HepG2 (cell line): ENCODE data around the gene CADPS. TPM values are rescaled to one million over a fixed set of nuclear protein-coding genes. Genes with fewer than 3 reads are reported as not detected.

ENCODE experiments used
- ATAC-seq: fragments of 200-7000 bp; cut with Tn5 transposase; 3 replicates; pipeline ENCODE4 v1.9.1; 2020; ENCODE audit warnings: mild to moderate bottlenecking, moderate library complexity
- BruUV-seq: library from RNA; stranded (reverse); fragments of 400-500 nt; replicated peaks from 2 replicates; lab custom pipeline; 2021; lab: Mats Ljungman, UMichigan
- CTCF ChIA-PET: fragments of 300-600 bp; formaldehyde crosslinking; extraction: SDS; loops from one replicate; lab custom pipeline; 2021; ENCODE audit warnings: low total read pairs, inconsistent platforms, low intra/inter-chr PET ratio; lab: Yijun Ruan, JAX
- POLR2A ChIA-PET: fragments of 350-600 bp; sonication (Branson Sonifier 250); formaldehyde crosslinking; loops from one replicate; lab custom pipeline; 2020; ENCODE audit warnings: antibody characterized with exemption, inconsistent platforms; lab: Yijun Ruan, JAX
- DNase-seq: peaks from one replicate; pipeline ENCODE4 v3.0.0-alpha.2; 2015; ENCODE audit warnings: low spot score
- FAIRE-seq: peaks from 3 replicates; lab custom pipeline; 2011; peaks lifted over from hg19 to GRCh38; lab: Jason Lieb, UNC
- H2AFZ ChIP-seq: one replicate; pipeline ENCODE4 v1.6.1; 2011; ENCODE audit warnings: low read length, inconsistent platforms
- H3K27ac ChIP-seq: fragments of 300-600 bp; 3 replicates; pipeline ENCODE4 v1.8.0; 2011; ENCODE audit warnings: mixed run types, mild to moderate bottlenecking, mixed read lengths, low read length, inconsistent platforms; ENCODE audit not compliant: insufficient read depth; ENCODE audit errors: extremely low read length
- H3K27me3 ChIP-seq, 2 experiments: fragments of 200-600 bp in 1 of 2; 2 replicates in 1 of 2; 3 replicates in 1 of 2; pipeline versions ENCODE4 v1.6.0 to v1.8.0; 2011; ENCODE audit warnings: low read length in 2 of 2, mild to moderate bottlenecking in 2 of 2, moderate library complexity in 2 of 2, inconsistent platforms in 1 of 2; ENCODE audit not compliant: insufficient read depth in 2 of 2, control insufficient read depth in 1 of 2
- H3K36me3 ChIP-seq, 2 experiments: fragments of 200-600 bp in 1 of 2; replicated peaks in 1 of 2; 2 replicates in 1 of 2; 3 replicates in 1 of 2; pipeline versions ENCODE4 v1.5.1 to v1.8.0; 2011; ENCODE audit warnings: low read length in 2 of 2, inconsistent platforms in 1 of 2; ENCODE audit not compliant: insufficient read depth in 2 of 2, control insufficient read depth in 1 of 2
- H3K4me1 ChIP-seq: 2 replicates; pipeline ENCODE4 v1.5.1; 2012; ENCODE audit warnings: low read length, inconsistent platforms; ENCODE audit not compliant: insufficient read depth
- H3K4me2 ChIP-seq: 2 replicates; pipeline ENCODE4 v1.6.0; 2011; ENCODE audit warnings: low read depth, low read length, inconsistent platforms
- H3K4me3 ChIP-seq, 3 experiments: fragments of 200-600 bp in 1 of 3; sonication (generic), shearing (Covaris generic) in 1 of 3; replicated peaks in 1 of 3; 2 replicates each; pipeline ENCODE4 v1.5.1; 2011 to 2016; ENCODE audit warnings: low read length in 3 of 3, inconsistent platforms in 2 of 3, low read depth in 2 of 3, mild to moderate bottlenecking in 2 of 3, control low read depth in 1 of 3, mixed read lengths in 1 of 3; ENCODE audit not compliant: insufficient read depth in 1 of 3
- H3K79me2 ChIP-seq: one replicate; pipeline ENCODE4 v1.6.1; 2011; ENCODE audit warnings: low read length, inconsistent platforms; ENCODE audit not compliant: insufficient read depth
- H3K9ac ChIP-seq: 2 replicates; pipeline ENCODE4 v1.6.0; 2011; ENCODE audit warnings: mild to moderate bottlenecking, low read depth, low read length, inconsistent platforms; ENCODE audit not compliant: insufficient read depth
- H3K9me3 ChIP-seq: 2 replicates; pipeline ENCODE4 v1.5.1; 2012; ENCODE audit warnings: mild to moderate bottlenecking, low read length
- H4K20me1 ChIP-seq: 2 replicates; pipeline ENCODE4 v1.6.0; 2011; ENCODE audit warnings: inconsistent platforms, mild to moderate bottlenecking, low read length, moderate library complexity; ENCODE audit not compliant: insufficient read depth
- AKAP8 ChIP-seq: sonication (generic); formaldehyde crosslinking; IDR thresholded peaks from 2 replicates; pipeline ENCODE4 v1.5.1; 2020; ENCODE audit warnings: mild to moderate bottlenecking, missing genetic modification reagents
- HNRNPUL1 ChIP-seq: fragments of 200-400 bp; formaldehyde crosslinking; IDR thresholded peaks from 2 replicates; pipeline ENCODE4 v1.6.1; 2017; ENCODE audit warnings: low read depth, mild to moderate bottlenecking, low read length, moderate library complexity
- JUNB ChIP-seq: sonication (generic); formaldehyde crosslinking; IDR thresholded peaks from 2 replicates; pipeline ENCODE4 v1.8.0; 2022; ENCODE audit warnings: missing genetic modification reagents, mild to moderate bottlenecking, borderline replicate concordance
- NFKB2 ChIP-seq: sonication (generic); formaldehyde crosslinking; IDR thresholded peaks from 2 replicates; pipeline ENCODE4 v1.4.0; 2020; ENCODE audit warnings: missing genetic modification reagents, borderline replicate concordance
- PTBP1 ChIP-seq: fragments of 200-400 bp; formaldehyde crosslinking; IDR thresholded peaks from 2 replicates; pipeline ENCODE4 v1.6.1; 2018; ENCODE audit warnings: low read length, low read depth; ENCODE audit not compliant: poor library complexity, severe bottlenecking
- SMYD3 ChIP-seq: sonication (generic); formaldehyde crosslinking; IDR thresholded peaks from 2 replicates; pipeline ENCODE4 v1.8.1; 2023; ENCODE audit warnings: mild to moderate bottlenecking, missing genetic modification reagents
- TEAD3 ChIP-seq: optimal IDR thresholded peaks from 2 replicates; pipeline ENCODE3; 2016; ENCODE audit warnings: borderline replicate concordance
- ZNF24 ChIP-seq: fragments of 450-650 bp; IDR thresholded peaks from 2 replicates; pipeline ENCODE4 v1.6.1; 2017; ENCODE audit warnings: antibody characterized with exemption, mild to moderate bottlenecking
- ZNF546 ChIP-seq: sonication (generic); formaldehyde crosslinking; conservative IDR thresholded peaks from 2 replicates; pipeline ENCODE4 v1.8.1; 2023; ENCODE audit warnings: mild to moderate bottlenecking, missing genetic modification reagents
- ZNF616 ChIP-seq: sonication (generic); formaldehyde crosslinking; IDR thresholded peaks from 2 replicates; pipeline ENCODE4 v1.5.0; 2020; ENCODE audit warnings: low read depth, mild to moderate bottlenecking, missing genetic modification reagents
- ZNF792 ChIP-seq: IDR thresholded peaks from 2 replicates; pipeline ENCODE4 v1.6.1; 2016
- WGBS: methylation state at CpG from one replicate; pipeline ENCODE4 v1.1.6; 2017; ENCODE audit warnings: low lambda C conversion rate; 5-methylcytosine and 5-hydroxymethylcytosine counted together
- in situ Hi-C: cut with HindIII; loops from 2 replicates; pipeline ENCODE4 v1.10.0; 2017; ENCODE audit warnings: low pct_unique_long_range_greater_than_20kb; ENCODE audit not compliant: extremely low pct_ligation_motif_present
- intact Hi-C: fragments of 100-400 bp; cut with micrococcal nuclease; formaldehyde crosslinking; loops from one replicate; pipeline ENCODE4 v1.10.0; 2022; ENCODE audit not compliant: unreplicated experiment
- polyA plus RNA-seq, 8 experiments: library from polyadenylated mRNA; depleted of rRNA in 3 of 8; stranded (reverse) in 7 of 8; unstranded in 1 of 8; fragments of >200 nt; fragmentation: Illumina TruSeq in 4 of 8; extraction: Trizol in 4 of 8; gene quantifications; 2 replicates each; pipeline versions ENCODE4 v1.2.1 to v1.2.3, GENCODE V29; 2011 to 2016; ENCODE audit warnings: low read depth in 4 of 8, missing spikeins in 1 of 8, mixed read lengths in 1 of 8; ENCODE audit not compliant: insufficient read depth in 1 of 8
- total RNA-seq, 5 experiments: library from RNA; depleted of rRNA; stranded (reverse); fragments of >200 nt; fragmentation: Illumina TruSeq; extraction: Trizol; gene quantifications; 2 replicates each; pipeline ENCODE4 v1.2.3, GENCODE V29; 2016; ENCODE audit warnings: low read depth in 1 of 5
- TF ChIP-seq, protein P1 (sequence below): sonication (generic); formaldehyde crosslinking; IDR thresholded peaks from 2 replicates; pipeline ENCODE4 v1.4.0; 2020; ENCODE audit warnings: missing genetic modification reagents
- TF ChIP-seq, protein P2 (sequence below): sonication (generic); formaldehyde crosslinking; IDR thresholded peaks from 2 replicates; pipeline ENCODE4 v1.5.0; 2020; ENCODE audit warnings: missing genetic modification reagents, mild to moderate bottlenecking, borderline replicate concordance

CADPS gene
- total and polyA plus RNA-seq, 2 of the 13 experiments (the other 11 are each of a cell fraction or from before 2014, with no cell fraction given): not detected

DNA sequence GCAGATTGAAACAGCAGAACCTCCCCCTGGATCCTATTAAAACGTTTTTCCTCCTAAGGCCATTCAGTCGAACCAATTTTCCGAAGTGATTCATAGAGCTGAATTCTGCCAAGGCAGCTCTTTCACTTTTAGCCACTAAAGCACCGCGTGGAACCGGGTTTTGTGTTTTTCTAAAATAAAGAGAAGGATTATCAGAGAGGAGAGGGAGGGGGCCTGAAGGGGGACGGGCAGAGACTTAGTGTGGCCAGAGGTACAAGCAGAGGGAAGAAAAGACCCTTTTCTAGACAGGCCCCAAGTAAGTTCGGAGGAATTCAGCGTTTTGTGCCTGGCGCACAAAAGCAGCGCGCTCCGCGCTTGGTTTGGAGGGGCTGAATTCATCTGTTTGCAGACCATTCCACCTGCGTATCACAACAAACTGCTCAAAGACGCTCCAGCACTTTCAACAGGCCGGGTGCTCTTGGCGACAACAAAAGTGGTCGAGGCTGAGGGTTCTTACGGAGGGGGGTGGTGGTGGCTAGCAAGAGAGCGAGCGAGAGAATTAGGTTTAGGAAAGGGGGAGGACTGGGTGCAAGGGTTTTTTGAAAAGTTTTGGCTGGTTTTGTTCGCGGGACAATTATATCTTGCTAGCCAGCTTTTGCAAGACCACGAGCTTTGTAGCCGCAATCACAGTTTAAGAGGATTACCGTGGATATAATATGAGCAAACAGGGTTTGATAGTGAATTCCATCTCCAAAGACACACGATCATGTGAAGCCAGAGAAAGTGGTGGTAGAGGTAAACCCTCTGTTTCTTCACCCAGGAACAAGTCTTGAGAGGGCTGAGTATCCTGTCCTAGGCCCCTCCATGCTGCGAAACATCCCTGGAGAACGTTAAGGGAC lies 500.6 kb downstream of the CADPS start:
- H2AFZ ChIP-seq: no peak overlapping the region

DNA sequence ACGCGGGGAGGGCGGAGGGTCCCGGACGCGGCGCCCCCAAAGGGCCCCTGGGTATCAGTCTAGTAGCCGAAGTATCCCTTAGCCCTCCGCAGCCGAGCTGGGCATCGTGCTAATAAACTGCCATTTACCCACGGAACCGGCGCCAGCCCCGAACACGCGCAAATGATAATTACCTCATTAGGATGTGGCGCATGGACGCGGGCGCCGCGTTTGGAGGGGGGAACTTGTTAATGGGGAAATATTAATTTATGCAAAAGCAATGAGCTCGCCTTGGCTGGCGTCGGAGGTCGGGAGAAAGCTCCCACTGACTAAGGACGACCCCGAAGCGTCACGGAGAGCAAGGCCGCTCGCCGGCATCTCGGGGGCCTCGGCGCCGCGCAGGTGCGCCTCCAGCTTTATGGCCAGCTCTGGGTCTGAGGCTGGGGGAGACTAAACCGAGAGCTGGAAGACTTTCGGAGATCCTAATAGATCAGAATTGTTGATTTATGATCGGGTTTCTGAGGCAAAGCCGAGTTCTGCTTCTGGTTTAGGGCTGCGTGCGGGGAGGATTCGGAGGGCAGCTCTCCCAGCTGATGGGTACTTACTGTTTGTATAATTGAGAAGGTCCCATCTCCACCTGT lies 501.4 kb downstream of the CADPS start:
- Histone ChIP-seq H3K27ac (no peak overlapping the region), H3K4me2 (no peak overlapping the region), H3K4me3 (no peak overlapping the region), H3K36me3 (no peaks in the 10 kb centered on the region), H3K4me1 (no peaks in the 10 kb centered on the region), H3K9me3 (no peaks in the 10 kb centered on the region), H3K9ac (no peak overlapping the region), H4K20me1 (no peaks in the 10 kb centered on the region), H2AFZ (no peak overlapping the region), H3K27me3 (peaks cover 7 to 69% of the 10 kb centered on the region in 2 experiments), H3K79me2 (no peaks in the 10 kb centered on the region)
- intact Hi-C loops: no loop called here
- ChIA-PET POLR2A (no interaction called here), CTCF (no interaction called here)
- no peak for ATAC-seq
- WGBS: 8% methylated on average over 5 of the region's 47 CpGs
- FAIRE-seq: no peak
- BruUV-seq: no TSS peak
- no peak for DNase-seq
- in situ Hi-C loops: no loop called here
- no peak for TF ChIP-seq JUNB (CRISPR knock-in tag)
- TF ChIP-seq, protein P1, sequence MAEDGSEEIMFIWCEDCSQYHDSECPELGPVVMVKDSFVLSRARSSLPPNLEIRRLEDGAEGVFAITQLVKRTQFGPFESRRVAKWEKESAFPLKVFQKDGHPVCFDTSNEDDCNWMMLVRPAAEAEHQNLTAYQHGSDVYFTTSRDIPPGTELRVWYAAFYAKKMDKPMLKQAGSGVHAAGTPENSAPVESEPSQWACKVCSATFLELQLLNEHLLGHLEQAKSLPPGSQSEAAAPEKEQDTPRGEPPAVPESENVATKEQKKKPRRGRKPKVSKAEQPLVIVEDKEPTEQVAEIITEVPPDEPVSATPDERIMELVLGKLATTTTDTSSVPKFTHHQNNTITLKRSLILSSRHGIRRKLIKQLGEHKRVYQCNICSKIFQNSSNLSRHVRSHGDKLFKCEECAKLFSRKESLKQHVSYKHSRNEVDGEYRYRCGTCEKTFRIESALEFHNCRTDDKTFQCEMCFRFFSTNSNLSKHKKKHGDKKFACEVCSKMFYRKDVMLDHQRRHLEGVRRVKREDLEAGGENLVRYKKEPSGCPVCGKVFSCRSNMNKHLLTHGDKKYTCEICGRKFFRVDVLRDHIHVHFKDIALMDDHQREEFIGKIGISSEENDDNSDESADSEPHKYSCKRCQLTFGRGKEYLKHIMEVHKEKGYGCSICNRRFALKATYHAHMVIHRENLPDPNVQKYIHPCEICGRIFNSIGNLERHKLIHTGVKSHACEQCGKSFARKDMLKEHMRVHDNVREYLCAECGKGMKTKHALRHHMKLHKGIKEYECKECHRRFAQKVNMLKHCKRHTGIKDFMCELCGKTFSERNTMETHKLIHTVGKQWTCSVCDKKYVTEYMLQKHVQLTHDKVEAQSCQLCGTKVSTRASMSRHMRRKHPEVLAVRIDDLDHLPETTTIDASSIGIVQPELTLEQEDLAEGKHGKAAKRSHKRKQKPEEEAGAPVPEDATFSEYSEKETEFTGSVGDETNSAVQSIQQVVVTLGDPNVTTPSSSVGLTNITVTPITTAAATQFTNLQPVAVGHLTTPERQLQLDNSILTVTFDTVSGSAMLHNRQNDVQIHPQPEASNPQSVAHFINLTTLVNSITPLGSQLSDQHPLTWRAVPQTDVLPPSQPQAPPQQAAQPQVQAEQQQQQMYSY (CRISPR knock-in tag): no peak
- TF ChIP-seq ZNF24: no peak
- TF ChIP-seq HNRNPUL1: no peak
- no peak for TF ChIP-seq ZNF616
- TF ChIP-seq TEAD3: no peak

More for the DNA sequence above, 500.6 kb downstream of the CADPS start:
- in situ Hi-C loops: no loop called here
- DNase-seq: no peak
- no peaks in the 10 kb centered on the region for H3K79me2 ChIP-seq
- TF ChIP-seq NFKB2: no peak
- TF ChIP-seq AKAP8 (CRISPR knock-in tag): no peak
- no peak for TF ChIP-seq SMYD3 (CRISPR knock-in tag)
- TF ChIP-seq ZNF792 (CRISPR knock-in tag): no peak
- no peak for TF ChIP-seq PTBP1
- no peak for TF ChIP-seq ZNF546
- TF ChIP-seq, protein P2, sequence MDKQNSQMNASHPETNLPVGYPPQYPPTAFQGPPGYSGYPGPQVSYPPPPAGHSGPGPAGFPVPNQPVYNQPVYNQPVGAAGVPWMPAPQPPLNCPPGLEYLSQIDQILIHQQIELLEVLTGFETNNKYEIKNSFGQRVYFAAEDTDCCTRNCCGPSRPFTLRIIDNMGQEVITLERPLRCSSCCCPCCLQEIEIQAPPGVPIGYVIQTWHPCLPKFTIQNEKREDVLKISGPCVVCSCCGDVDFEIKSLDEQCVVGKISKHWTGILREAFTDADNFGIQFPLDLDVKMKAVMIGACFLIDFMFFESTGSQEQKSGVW (CRISPR knock-in tag): no peak
- TF ChIP-seq, all 625 proteins: peak for 0
- WGBS: 21% methylated on average over 22 of the region's 30 CpGs
- no peak overlapping the region for H3K4me3 ChIP-seq
- H3K36me3 ChIP-seq: no peaks in the 10 kb centered on the region
- no peaks in the 10 kb centered on the region for H4K20me1 ChIP-seq
- H3K27ac ChIP-seq: no peak overlapping the region
- H3K9me3 ChIP-seq: no peaks in the 10 kb centered on the region
- no peak for FAIRE-seq
- no peak overlapping the region for H3K9ac ChIP-seq
- peaks cover 7 to 71% of the 10 kb centered on the region in 2 experiments for H3K27me3 ChIP-seq
- H3K4me1 ChIP-seq: no peaks in the 10 kb centered on the region
- no peak overlapping the region for H3K4me2 ChIP-seq
- CTCF ChIA-PET: no interaction called here
- no peak for ATAC-seq
- intact Hi-C loops: no loop called here
- no TSS peak for BruUV-seq
- POLR2A ChIA-PET: no interaction called here
